ENCODE results near the gene RNASEL. TPM values are rescaled to one million over a fixed set of nuclear protein-coding genes. Genes with fewer than 3 reads are reported as not detected.

Gene RNASEL
- polyA plus RNA-seq, 2 of the 4 experiments (the other 2 are of a cell fraction) = 1.9 to 4.1 TPM

- TF ChIP-seq ZFP36 (IDR thresholded peaks at IDR 0.05; ENCODE audit: borderline replicate concordance, partially characterized antibody) = no peak
- no peak for TF ChIP-seq TFCP2L1 (CRISPR knock-in tag; IDR thresholded peaks at IDR 0.05)
- TF ChIP-seq, protein P1, sequence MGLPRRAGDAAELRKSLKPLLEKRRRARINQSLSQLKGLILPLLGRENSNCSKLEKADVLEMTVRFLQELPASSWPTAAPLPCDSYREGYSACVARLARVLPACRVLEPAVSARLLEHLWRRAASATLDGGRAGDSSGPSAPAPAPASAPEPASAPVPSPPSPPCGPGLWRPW (IDR thresholded peaks at IDR 0.05) = no peak
- TF ChIP-seq BHLHE40 (IDR thresholded peaks at IDR 0.05; ENCODE audit: low read depth, low read length) = no peak
- TF ChIP-seq EP300 (IDR thresholded peaks at IDR 0.05) = no peak
- TF ChIP-seq TP53 (CRISPR knock-in tag; IDR thresholded peaks at IDR 0.05) = no peak
- no peak for TF ChIP-seq HOXB13 (CRISPR knock-in tag; IDR thresholded peaks at IDR 0.05; ENCODE audit: low read depth)
- TF ChIP-seq SREBF2 (IDR thresholded peaks at IDR 0.05) = no peak
- TF ChIP-seq ZNF302 (CRISPR knock-in tag; IDR thresholded peaks at IDR 0.05) = no peak
- TF ChIP-seq KDM5A (IDR thresholded peaks at IDR 0.05) = no peak
- TF ChIP-seq JUNB (IDR thresholded peaks at IDR 0.05) = no peak
These were observed 41.5 kb upstream of the RNASEL start (continued) for GRCh38 chr1:182630586-182630985.

DNA sequence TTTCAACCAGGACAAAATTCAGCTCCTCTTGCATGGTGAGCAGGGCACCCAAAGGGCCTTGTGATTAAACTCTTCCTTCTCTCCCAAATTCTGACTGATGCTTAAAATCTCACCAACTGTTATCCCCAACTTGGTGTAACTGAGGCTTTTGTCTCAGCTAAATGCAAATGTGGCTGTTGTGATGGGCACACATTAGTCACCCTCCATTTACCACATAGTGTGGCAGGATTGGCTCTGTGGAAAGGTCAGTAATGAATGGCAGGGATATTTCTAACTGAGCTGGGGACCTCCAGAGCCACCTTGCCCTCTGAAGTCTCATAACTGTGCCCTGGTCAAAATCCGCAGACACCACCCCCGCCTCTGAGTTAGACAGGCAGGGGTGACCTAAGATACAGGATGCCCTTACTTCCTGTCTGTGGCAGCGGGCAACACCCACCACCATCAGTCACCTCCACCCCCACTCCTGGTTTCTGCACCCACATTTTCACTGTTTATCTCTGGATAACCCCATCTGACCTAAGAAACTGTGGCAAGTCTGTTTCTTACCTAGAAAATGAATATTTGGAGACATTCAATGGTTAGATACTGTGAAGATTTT is 40.5 kb upstream of the RNASEL start:
- no peak overlapping the region for H3K4me2 ChIP-seq
- FAIRE-seq = no peak
- 65% methylated on average over 3 of the region's 3 CpGs for WGBS (ENCODE audit: missing lambda C conversion rate)
- no peaks in the 10 kb centered on the region for H3K4me1 ChIP-seq
- ChIA-PET CTCF (interaction anchor here (1.0 to 1.6 kb wide), 3 partner anchors 9 to 155 kb away, joined by 3 to 5 read pairs (median 4); no protein-coding TSS in a partner anchor), POLR2A (no interaction called here)
- TF ChIP-seq CHD2 (IDR thresholded peaks at IDR 0.05; ENCODE audit: low read length, partially characterized antibody) (no peak), CBX8 (IDR thresholded peaks at IDR 0.05) (no peak)
- no peak for ATAC-seq
- no peak overlapping the region for H3K27ac ChIP-seq
- H3K4me3 ChIP-seq = no peak overlapping the region
- no peak for DNase-seq (ENCODE audit: low read depth in 1 of 2, low spot score in 1 of 2)
- H3K9me3 ChIP-seq = no peaks in the 10 kb centered on the region

GRCh38 chr1:182629080-182629479 is 40.0 kb upstream of the RNASEL start:
- ChIA-PET POLR2A (no interaction called here), CTCF (interaction anchor here (1.0 to 1.6 kb wide), 2 partner anchors 28 to 156 kb away, joined by 3 to 5 read pairs; no protein-coding TSS in a partner anchor)
- WGBS (ENCODE audit: missing lambda C conversion rate) = 42% methylated on average over 2 of the region's 2 CpGs
- H3K4me1 ChIP-seq = no peaks in the 10 kb centered on the region
- no peak overlapping the region for H3K4me3 ChIP-seq
- FAIRE-seq (no peak), DNase-seq (ENCODE audit: low read depth in 1 of 2, low spot score in 1 of 2) (no peak), ATAC-seq (no peak)
- TF ChIP-seq NPAS2 (CRISPR knock-in tag; IDR thresholded peaks at IDR 0.05; ENCODE audit: borderline replicate concordance) = no peak
- TF ChIP-seq, protein P2, sequence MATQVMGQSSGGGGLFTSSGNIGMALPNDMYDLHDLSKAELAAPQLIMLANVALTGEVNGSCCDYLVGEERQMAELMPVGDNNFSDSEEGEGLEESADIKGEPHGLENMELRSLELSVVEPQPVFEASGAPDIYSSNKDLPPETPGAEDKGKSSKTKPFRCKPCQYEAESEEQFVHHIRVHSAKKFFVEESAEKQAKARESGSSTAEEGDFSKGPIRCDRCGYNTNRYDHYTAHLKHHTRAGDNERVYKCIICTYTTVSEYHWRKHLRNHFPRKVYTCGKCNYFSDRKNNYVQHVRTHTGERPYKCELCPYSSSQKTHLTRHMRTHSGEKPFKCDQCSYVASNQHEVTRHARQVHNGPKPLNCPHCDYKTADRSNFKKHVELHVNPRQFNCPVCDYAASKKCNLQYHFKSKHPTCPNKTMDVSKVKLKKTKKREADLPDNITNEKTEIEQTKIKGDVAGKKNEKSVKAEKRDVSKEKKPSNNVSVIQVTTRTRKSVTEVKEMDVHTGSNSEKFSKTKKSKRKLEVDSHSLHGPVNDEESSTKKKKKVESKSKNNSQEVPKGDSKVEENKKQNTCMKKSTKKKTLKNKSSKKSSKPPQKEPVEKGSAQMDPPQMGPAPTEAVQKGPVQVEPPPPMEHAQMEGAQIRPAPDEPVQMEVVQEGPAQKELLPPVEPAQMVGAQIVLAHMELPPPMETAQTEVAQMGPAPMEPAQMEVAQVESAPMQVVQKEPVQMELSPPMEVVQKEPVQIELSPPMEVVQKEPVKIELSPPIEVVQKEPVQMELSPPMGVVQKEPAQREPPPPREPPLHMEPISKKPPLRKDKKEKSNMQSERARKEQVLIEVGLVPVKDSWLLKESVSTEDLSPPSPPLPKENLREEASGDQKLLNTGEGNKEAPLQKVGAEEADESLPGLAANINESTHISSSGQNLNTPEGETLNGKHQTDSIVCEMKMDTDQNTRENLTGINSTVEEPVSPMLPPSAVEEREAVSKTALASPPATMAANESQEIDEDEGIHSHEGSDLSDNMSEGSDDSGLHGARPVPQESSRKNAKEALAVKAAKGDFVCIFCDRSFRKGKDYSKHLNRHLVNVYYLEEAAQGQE (IDR thresholded peaks at IDR 0.05) = no peak
- TF ChIP-seq CEBPB (IDR thresholded peaks at IDR 0.05) = no peak
- TF ChIP-seq, protein P3, sequence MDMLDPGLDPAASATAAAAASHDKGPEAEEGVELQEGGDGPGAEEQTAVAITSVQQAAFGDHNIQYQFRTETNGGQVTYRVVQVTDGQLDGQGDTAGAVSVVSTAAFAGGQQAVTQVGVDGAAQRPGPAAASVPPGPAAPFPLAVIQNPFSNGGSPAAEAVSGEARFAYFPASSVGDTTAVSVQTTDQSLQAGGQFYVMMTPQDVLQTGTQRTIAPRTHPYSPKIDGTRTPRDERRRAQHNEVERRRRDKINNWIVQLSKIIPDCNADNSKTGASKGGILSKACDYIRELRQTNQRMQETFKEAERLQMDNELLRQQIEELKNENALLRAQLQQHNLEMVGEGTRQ (IDR thresholded peaks at IDR 0.05) = no peak
- no peak for TF ChIP-seq ZNF302 (CRISPR knock-in tag; IDR thresholded peaks at IDR 0.05)
- no peak for TF ChIP-seq HEYL (CRISPR knock-in tag; IDR thresholded peaks at IDR 0.05)
- TF ChIP-seq MYC (IDR thresholded peaks at IDR 0.05; ENCODE audit: borderline replicate concordance, low read length) = no peak
- no peak for TF ChIP-seq RFX5 (IDR thresholded peaks at IDR 0.05)
- no peak for TF ChIP-seq POLR2A (IDR thresholded peaks at IDR 0.05; ENCODE audit: low read length)
- no peak for TF ChIP-seq HOXA7 (CRISPR knock-in tag; IDR thresholded peaks at IDR 0.05)
- no peak for TF ChIP-seq MAX (IDR thresholded peaks at IDR 0.05)
- no peak for TF ChIP-seq RARB (CRISPR knock-in tag; IDR thresholded peaks at IDR 0.05)
- no peak for TF ChIP-seq ATOH8 (CRISPR knock-in tag; IDR thresholded peaks at IDR 0.05; ENCODE audit: low read depth)
- TF ChIP-seq SMC3 (IDR thresholded peaks at IDR 0.05) = no peak
- TF ChIP-seq EP300 (IDR thresholded peaks at IDR 0.05) = no peak
- TF ChIP-seq EHMT2 (IDR thresholded peaks at IDR 0.05; ENCODE audit: low read depth) = no peak
- no peak for TF ChIP-seq FOSB (CRISPR knock-in tag; IDR thresholded peaks at IDR 0.05)
- TF ChIP-seq KDM5A (IDR thresholded peaks at IDR 0.05) = no peak
- H3K9me3 ChIP-seq = no peaks in the 10 kb centered on the region
- no peak overlapping the region for H3K4me2 ChIP-seq
- H3K27ac ChIP-seq = no peak overlapping the region
